Measurements from ENCODE around the gene RAB28. TPM values are rescaled to one million over a fixed set of nuclear protein-coding genes. Genes with fewer than 3 reads are reported as not detected.

RAB28 gene
- total and polyA plus RNA-seq, 9 of the 15 experiments (the other 6 are each of a cell fraction or from before 2014, with no cell fraction given), result 6.7 to 40.4 (median 23.0) TPM

DNA sequence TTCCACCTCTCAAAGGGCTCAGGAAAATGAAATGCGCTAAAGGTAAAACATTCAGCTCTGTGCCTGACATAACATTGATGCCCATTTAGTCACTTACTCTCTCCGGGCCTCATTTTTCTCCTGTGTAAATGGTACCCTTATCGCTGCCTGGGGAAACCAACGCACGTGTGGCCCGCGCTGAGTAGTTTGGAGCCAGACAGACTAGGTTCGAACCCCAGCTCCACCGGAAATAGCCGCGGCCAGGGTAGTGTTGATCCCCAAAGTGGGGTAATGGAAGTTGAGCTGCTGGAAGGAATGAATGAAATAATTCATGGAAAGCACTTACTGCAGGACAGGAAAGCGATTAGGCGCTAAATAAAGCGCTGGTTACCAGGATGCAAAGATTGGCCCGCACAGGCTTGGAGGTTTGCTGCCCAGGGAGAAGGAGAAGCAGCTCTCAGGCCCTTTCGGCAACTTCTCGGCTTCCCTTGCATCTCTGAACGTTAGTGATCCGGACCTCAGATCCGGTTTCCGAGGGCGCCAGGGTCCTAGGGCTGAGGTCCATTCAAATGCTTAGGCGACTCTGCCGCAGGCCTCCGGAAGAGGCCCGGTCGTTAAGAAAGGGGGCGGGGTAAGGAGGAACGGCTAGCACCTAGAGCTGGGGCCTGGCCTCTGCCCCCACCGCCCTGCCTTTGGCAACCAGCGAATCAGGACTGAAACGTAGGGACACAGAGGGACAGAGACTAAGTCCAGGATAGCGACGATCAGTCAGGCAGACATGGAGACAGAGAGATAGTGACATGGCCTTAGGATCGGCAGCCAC is 46.9 kb upstream of the RAB28 start (continued):
- TF ChIP-seq, protein P1, sequence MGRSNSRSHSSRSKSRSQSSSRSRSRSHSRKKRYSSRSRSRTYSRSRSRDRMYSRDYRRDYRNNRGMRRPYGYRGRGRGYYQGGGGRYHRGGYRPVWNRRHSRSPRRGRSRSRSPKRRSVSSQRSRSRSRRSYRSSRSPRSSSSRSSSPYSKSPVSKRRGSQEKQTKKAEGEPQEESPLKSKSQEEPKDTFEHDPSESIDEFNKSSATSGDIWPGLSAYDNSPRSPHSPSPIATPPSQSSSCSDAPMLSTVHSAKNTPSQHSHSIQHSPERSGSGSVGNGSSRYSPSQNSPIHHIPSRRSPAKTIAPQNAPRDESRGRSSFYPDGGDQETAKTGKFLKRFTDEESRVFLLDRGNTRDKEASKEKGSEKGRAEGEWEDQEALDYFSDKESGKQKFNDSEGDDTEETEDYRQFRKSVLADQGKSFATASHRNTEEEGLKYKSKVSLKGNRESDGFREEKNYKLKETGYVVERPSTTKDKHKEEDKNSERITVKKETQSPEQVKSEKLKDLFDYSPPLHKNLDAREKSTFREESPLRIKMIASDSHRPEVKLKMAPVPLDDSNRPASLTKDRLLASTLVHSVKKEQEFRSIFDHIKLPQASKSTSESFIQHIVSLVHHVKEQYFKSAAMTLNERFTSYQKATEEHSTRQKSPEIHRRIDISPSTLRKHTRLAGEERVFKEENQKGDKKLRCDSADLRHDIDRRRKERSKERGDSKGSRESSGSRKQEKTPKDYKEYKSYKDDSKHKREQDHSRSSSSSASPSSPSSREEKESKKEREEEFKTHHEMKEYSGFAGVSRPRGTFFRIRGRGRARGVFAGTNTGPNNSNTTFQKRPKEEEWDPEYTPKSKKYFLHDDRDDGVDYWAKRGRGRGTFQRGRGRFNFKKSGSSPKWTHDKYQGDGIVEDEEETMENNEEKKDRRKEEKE (IDR thresholded peaks at IDR 0.05; ENCODE audit: borderline replicate concordance in 1 of 2, control insufficient read depth in 1 of 2, low read depth in 2 of 2, low read length in 1 of 2), result no peak
- TF ChIP-seq PRMT5 (CRISPR knock-in tag; IDR thresholded peaks at IDR 0.05) (no peak), ZNF445 (CRISPR knock-in tag; IDR thresholded peaks at IDR 0.05; ENCODE audit: low read depth) (no peak), MYBL2 (IDR thresholded peaks at IDR 0.05; ENCODE audit: low read depth) (0 out of 2 replicates have a peak, but pooled peaks have one; percentile 23), MYBL2 (CRISPR knock-in tag; IDR thresholded peaks at IDR 0.05; ENCODE audit: borderline replicate concordance) (no peak), ZNF785 (CRISPR knock-in tag; IDR thresholded peaks at IDR 0.05) (no peak), HDAC3 (IDR thresholded peaks at IDR 0.05; ENCODE audit: borderline replicate concordance, partially characterized antibody) (no peak), ZNF436 (CRISPR knock-in tag; IDR thresholded peaks at IDR 0.05) (no peak), ZNF140 (CRISPR knock-in tag; IDR thresholded peaks at IDR 0.05) (no peak), RFX7 (CRISPR knock-in tag; IDR thresholded peaks at IDR 0.05) (no peak), ELF1 (tag; IDR thresholded peaks at IDR 0.05) (no peak), ZNF561 (CRISPR knock-in tag; conservative IDR thresholded peaks at IDR 0.05) (no peak), CBFA2T3 (IDR thresholded peaks at IDR 0.05) (no peak), TOE1 (IDR thresholded peaks at IDR 0.05; ENCODE audit: borderline replicate concordance) (no peak), TOE1 (CRISPR knock-in tag; IDR thresholded peaks at IDR 0.05; ENCODE audit: borderline replicate concordance, low read depth) (no peak), ATF7 (IDR thresholded peaks at IDR 0.05) (0 out of 2 replicates have a peak, but pooled peaks have one; percentile 24), TEAD2 (tag; IDR thresholded peaks at IDR 0.05) (no peak)
- TF ChIP-seq, protein P2, sequence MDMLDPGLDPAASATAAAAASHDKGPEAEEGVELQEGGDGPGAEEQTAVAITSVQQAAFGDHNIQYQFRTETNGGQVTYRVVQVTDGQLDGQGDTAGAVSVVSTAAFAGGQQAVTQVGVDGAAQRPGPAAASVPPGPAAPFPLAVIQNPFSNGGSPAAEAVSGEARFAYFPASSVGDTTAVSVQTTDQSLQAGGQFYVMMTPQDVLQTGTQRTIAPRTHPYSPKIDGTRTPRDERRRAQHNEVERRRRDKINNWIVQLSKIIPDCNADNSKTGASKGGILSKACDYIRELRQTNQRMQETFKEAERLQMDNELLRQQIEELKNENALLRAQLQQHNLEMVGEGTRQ (CRISPR knock-in tag; IDR thresholded peaks at IDR 0.05), result no peak
